ENCODE measurements around the gene CCDC144A.
A peak's percentile ranks its signal among the peaks of the same experiment; 100 is the strongest.
"Not testable (repeated sequence)": the region's sequence is repeated elsewhere in the genome, so short reads cannot be mapped to it uniquely, and the experiment has no call there.

CCDC144A gene

DNA sequence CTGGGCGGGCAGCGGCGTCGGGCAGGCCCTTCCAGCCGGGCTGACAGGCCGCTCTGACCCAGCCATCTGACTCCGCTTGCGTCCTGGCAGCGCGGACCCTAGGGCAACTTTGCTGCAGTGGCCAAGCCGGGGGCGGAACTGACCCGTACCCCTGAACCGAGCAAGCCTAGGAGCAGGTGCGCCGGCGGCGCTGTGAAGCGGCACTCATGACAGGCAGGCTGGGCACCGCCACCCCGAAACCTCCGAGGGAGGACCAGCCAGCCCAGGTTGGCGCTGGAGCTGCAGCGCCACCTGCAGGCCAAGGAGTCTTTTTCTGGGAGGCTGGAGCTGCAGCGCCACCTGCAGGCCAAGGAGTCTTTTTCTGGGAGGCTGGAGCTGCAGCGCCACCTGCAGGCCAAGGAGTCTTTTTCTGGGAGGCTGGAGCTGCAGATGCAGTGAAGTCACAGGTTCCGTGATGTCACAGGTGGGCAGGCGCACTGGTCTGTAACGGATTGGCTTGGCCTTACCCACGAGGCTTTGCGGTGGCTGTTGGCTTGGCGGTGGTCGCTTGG lies at the start of gene CCDC144A:
Gene CCDC144A (plus strand): TSS at position 511 of the 551 bp plus-strand sequence. CDS start 160 bp downstream, outside the sequence.
- DNase-seq: not testable (repeated sequence)

- DNase-seq: no peak
These were observed 40.5 kb upstream of the CCDC144A start for GRCh38 chr17:16649585-16649984.

DNA sequence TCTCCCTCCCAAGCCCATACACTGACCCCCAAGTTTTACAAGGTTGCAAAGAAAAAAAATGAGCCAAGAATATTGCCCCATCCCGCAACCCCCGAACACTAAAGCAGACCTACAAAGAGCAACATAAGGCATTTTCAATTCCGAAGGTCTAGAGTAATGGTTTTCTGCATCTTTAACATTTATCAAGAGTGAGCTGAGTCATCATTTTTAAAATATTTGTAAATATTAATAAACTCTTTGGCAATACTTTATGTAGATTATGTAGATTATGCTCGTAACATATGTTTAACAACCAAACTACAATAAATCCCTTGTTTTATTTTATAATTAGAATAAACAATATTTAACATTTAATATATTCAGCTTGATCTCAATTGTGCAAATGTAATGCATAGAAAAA lies 37.8 kb upstream of the CCDC144A start:
- DNase-seq: no peak

DNA sequence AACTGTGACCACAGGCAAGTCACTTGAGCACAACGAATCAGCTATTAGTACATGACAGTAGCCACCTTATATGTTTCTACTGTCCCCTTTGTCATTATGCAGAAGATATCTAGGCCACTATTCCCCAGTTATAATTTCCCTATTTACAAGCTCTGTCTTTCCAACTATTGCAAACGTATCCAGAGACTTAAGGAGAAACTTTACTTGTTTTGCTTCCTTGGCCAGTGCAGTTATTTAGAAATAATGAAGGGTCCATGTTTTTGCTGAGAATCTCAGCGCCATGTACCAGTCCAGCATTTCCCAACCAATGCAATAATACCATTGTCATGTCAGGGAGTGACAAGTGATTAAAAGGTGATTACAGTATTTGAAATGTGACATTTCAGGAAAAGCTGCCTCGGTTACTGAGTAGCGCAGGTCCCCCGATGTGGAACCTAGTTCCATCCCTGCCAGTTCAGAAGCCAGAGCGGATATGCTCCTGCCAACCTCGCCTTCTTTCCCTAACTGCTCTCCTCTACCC lies 37.1 kb upstream of the CCDC144A start:
- no peak for DNase-seq

- peak; percentile 77 for DNase-seq
These were observed 36.5 kb upstream of the CCDC144A start, which contains the start of gene ZNF624 for GRCh38 chr17:16653367-16654041. Gene ZNF624, minus strand, starts transcription at chr17:16653850.

DNA sequence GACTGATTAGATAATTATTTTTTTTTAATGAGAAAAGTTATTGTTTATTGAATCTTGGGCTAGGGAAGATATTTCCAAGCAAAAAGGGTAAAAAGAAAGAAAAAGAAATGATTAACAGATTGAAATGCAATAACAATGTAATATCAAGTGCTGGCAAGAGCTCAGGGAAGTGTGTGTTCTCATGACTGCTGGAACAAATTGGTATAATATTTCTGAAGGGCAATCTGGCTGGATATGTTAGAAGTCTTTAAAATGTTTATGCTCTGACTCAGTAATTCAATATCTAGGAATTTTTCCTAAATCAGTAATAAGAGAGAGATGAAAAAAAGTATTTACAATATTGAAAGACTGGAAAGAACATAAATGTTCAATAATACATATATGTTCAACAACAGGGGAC lies 28.8 kb upstream of the CCDC144A start:
- DNase-seq: no peak

GRCh38 chr17:16662936-16663335 lies 27.1 kb upstream of the CCDC144A start:
- DNase-seq: no peak

- not testable (repeated sequence) for DNase-seq
These were observed 23.5 kb upstream of the CCDC144A start for GRCh38 chr17:16666553-16666906.

DNA sequence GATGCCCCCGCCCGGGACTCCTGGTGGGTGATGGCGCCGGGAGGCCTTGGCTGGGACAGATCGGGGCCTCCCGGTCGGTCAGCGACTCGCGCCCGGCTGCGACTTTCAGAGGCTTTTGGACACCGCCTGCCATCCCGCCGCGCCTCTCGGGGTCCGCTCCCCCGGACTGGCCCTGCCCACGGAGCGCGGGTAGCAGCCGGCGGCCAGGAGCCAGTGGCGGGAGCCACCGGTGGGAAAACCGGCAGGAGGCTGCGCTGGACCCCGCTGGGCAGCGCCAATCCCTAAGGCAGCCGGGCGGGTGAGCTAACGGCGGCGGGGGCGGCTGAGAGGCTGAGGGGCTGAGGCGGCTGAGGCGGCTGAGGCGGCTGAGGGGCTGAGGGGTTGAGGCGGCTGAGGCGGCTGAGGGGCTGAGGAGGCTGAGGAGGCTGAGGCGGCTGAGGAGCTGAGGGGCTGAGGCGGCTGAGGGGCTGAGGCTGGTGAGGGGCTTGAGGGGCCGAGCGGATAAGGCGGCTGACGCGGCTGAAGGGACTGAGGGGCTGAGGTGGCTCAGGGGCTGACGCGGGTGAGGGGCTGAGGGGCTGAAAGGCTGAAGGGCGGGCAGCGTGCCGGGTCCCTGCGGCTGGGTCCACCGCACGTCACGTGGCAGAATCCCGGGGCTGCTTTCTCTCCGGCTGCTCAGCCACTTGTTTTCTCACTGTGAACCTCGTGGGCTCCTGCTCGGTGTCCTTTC lies 23.0 kb upstream of the CCDC144A start:
- DNase-seq: not testable (repeated sequence)

- DNase-seq: no peak
These were observed 13.3 kb upstream of the CCDC144A start for GRCh38 chr17:16676676-16677268.

- not testable (repeated sequence) for DNase-seq
These were observed 6.5 kb upstream of the CCDC144A start for GRCh38 chr17:16683290-16684138.

DNA sequence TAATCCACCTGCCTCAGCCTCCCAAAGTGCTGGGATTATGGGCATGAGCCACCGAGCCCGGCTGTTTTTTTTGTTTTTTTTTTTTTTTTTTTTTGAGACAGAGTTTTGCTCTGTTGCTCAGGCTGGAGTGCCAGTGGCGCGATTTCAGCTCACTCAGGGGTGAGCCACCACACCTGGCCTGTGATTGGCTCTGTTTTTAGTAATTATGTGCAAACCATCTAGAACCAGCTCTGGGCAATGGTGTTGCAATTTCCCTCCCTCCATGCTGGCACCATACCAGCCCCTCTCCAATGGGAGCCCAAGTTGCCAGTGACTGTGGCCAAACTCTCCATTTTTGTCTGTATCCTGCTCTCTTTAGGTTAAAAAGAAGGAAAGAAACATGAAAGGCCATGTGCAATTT lies 4.0 kb upstream of the CCDC144A start:
- not testable (repeated sequence) for DNase-seq

GRCh38 chr17:16687151-16687550 lies 2.9 kb upstream of the CCDC144A start:
- not testable (repeated sequence) for DNase-seq

GRCh38 chr17:16690447-16690846 lies 406 bp downstream of the CCDC144A start:
- DNase-seq: not testable (repeated sequence)

DNA sequence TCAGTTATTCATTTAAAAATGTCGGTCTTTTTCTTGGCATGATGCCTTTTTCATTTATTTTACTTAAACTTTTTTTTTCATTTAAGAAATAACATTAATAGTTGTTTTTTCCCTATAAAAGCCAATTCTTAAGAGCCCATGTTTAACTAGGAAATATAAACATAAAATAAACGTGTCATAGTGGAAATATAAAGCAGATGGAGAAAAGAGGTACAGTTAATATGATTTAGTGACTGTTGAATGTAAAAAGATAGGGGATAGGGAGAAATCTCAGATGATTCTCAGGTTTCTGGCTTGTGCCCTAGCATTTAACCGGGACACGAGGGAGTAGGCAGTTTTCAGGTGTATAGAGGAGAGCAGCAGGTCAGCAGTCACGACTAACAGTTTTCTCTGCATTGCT lies 7.6 kb downstream of the CCDC144A start:
- not testable (repeated sequence) for DNase-seq

DNA sequence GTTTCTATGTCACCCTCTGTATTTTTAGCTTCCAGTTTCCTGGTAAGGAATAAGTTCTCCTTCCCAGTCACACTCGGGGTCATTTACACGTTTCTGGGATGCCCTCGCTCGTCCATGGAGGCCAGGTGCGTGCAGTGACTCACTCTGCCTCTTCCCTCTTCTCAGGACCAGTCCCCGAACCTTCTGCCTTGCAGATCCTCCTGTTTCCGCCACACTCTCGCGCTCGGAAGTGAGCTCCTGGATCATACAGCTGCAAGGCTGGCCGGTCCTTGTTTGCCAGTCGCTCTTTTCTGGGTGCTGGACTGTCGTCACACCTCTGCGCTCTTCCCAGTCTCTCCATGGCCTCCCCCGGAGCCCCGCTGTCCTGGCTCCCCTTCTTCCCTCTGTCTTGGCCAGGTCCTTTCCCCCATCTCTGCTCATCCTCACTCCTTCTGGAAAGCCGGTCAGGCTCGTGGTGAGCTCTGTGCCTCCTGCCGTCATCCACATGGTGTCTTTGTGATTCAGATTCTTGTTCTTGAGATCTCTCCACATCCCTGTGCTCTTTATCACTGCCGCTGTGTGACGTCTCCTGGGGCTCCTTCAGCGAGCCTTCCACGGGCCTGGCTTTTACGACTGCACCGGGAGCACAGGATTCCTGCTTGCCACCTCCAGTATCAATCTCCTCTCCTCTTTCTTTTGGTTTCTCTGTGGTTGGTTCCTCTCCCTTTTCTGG lies 55.6 kb downstream of the CCDC144A start:
- not testable (repeated sequence) for DNase-seq

DNA sequence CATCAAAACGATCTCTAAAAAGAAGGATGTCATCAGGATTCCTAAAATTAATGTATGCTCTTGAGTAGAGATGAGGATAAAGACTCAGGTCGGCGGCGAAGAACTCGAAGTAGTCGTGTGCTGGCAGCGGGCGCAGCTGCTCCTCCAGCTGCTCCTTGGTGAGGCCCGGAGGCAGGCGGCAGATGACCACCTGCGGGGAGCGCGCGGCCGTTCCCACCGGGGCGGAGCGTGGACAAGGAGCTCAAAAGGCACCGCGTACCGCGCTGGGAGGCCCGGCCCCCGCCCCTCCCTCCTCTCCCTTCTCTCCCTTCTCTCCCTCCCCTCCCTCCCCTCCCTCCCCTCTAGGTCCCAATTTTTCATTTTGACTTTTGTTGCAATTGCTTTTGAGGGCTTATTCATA lies 56.5 kb downstream of the CCDC144A start:
- DNase-seq: not testable (repeated sequence)

DNA sequence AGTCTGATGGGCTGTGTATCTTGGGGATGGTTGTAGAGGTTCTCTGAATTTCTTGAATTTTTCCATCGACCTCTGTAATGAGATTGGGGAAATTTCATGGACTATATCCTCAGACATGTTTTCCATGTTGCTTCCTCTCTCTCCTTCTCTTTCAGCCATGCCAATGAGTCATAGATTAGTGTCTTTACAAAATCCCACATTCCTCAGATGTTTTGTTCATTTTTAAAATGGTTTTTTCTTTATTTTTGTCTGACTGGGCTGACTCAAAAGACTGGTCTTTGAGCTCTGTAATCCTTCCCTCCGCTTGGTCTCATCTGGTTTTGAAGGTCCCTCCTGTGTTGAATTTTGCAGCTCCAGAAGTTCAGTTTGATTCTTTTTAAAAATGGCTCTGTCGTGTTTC lies 60.5 kb downstream of the CCDC144A start:
- DNase-seq: not testable (repeated sequence)

DNA sequence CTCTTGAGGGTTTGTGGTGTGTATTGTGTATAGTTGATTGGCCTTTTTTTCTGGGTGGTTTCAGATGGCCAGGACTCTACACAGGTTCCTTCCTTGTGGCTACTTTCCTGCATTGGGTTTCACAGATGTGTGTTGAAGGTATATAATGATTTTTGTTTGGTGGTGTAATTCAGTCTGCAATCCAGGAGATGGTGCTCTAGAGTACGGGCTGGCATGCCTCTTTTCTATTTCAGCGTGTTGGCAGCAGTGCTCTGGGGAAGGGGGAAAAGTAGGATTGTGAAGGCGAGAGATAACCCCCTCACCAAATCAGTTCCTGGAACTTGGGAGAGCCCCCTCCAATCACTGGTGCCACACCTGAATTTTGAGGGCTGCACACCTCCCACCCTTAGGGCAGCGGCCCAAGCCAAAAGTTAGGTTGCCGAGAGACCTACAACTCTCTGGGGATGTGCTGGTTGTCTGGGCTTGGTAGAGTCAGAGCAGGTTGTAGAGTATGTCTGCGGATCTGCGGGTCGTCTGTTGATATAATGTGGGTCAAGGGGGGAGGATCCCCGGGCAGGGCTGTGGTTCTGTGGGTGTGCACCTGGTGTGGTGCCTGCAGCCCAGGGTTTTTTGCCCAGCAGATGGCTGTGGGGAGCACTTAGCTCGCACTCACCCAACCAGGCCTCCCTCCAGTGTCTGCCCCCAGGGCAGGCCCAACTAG lies 61.3 kb downstream of the CCDC144A start:
- DNase-seq: not testable (repeated sequence)

GRCh38 chr17:16751924-16752287 lies 61.9 kb downstream of the CCDC144A start:
- not testable (repeated sequence) for DNase-seq

- DNase-seq: not testable (repeated sequence)
These were observed 67.5 kb downstream of the CCDC144A start for GRCh38 chr17:16757520-16757919.
